OCI-M2 (cell line): ENCODE measurements around the gene RAPGEF5.

Source experiments
- DNase-seq: peaks from one replicate; lab custom pipeline; 2025; ENCODE audit not compliant: unreplicated experiment; lab: John Stamatoyannopoulos, UW

The RAPGEF5 gene

DNA sequence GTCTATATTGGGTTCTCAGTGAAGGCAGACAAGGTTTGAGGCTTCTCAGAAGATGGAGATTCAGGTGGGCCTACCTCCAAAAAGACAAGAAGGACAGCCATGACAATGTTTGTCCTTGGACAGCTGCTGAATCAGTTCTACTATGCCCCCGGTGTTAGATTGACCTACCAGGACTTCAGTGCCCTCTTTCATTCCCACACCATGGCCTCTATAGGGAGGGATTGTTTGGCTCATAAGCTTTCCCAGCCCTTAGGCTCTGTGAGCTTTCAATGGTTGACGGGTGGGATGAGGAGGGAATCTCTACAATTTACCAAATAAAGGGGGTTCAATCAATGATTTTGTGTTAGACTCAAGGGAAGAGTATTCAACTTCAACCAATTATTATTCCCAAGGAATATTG lies 23.4 kb upstream of the RAPGEF5 start:
- no peak for DNase-seq

DNA sequence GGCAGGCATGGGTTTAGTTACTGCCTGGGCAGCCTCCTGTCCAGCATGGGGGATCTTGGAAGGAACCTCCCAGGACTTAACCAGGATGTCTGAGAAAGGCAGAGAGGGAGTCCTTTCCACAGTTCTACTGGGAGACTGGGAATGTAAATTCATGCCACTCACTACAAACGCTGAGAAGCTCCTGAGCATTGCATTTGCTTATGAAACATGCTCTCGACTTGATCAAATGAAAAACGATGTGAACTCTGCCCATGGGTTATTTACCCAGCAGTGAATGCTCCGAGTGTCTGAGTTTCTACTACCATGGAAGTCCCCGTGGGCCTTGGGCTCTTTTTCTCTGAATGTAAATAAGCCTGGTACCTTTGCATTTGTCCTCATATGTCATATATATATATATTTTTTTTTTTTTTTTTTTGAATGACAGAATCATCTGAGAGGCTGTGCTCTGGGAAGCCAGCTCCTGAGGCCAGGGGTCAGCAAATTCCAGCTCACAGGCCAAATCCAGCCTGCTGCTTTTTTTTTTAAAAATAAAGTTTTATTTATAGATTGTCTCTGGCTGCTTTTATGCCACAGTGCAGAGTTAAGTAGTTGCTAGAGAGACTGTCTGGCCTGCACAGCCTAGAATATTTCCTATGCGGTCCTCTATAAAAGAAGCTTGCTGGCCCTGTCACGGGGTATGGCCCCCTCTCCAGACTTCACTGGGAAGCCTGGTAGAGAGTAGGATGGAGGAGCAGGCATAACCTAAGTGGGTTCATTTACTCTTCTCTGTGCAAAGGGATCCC lies 21.4 kb upstream of the RAPGEF5 start:
- DNase-seq, result no peak

DNA sequence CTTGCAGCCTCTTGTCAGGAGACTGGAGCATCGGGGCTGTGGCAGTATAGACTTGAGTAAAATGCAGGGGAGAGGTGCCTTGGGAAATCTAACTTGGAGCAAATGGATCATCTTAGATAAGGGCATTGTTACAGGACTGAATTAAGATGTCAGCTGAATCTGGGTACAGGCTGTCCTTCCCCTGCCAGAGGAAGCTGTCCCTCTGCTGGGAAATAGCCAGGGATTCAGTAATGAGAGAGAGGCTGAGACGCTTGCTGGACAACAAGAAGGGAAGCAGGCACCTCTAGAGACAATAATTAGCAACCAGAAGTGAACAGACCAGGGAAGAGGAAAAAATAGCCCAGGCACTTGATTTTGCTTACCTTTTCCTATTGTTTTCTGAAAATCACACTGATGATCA lies 20.7 kb upstream of the RAPGEF5 start:
- no peak for DNase-seq

DNA sequence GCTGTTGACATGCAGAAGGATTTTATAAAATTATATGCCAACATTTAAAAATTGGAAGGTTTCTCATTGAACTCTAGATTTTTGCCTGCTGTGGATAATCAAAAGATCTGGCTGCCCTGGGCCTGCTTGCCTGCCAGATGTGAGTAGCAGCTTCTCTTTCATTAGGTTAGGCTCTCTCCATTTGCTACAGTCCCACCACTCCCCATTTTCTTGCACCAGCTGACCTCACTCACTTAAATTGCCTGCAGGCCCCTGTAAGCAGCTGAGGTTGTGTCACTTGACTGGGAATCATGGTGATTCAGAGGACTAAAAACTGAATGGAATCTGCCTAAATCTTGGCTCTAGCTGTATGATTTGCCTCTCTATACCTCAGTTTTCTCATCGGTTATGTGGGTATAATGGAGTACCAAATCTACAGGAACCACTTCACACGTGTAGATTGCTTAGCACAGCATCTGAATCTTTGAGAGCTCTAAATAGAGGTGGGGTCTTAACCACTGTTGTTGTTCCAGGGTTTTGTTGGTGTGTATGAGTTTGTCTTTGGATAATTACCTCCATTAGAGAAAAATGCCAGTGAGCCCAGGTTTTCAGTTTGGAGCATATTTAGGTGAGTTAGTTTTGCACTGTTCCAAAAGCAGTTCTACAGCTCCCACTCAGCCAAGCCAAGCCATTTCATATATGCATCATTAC lies 18.6 kb upstream of the RAPGEF5 start:
- no peak for DNase-seq

DNA sequence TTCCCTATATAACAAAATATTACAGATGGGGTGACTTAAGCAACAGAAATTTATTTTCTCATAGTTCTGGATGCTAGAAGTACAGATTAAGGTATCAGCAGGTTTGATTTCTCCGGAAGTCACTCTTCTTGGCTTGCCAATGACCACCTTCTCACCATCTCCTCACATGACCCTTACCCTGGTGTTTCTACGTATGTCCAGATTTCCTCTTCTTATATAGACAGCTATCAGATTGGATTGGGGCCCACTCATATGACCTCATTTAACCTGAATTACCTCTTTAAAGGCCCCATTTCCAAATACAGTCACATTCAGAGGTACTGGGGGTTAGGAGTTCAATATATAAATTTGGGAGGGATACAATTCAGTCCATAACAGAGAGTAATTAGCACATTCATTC lies 17.0 kb upstream of the RAPGEF5 start:
- DNase-seq, result no peak

DNA sequence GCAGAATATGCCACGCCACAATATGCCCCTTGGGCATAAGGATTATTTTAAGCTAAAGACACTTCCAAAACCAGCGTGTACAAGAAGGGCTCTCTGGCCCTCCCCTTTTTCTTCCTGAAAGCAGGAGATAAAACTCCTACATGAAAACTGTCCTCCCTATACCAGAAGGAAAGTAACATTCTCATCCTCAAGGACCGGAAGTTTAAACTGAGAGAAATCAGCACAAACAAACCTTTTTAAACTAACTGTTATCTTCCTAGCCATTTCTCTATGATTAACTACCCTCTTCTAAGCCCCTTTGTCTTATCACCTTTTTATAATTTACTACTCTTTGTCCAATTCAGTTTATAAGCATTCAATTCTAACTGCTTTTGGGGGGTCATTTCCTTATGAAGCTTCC lies 16.4 kb upstream of the RAPGEF5 start:
- peak; percentile 15 for DNase-seq

DNA sequence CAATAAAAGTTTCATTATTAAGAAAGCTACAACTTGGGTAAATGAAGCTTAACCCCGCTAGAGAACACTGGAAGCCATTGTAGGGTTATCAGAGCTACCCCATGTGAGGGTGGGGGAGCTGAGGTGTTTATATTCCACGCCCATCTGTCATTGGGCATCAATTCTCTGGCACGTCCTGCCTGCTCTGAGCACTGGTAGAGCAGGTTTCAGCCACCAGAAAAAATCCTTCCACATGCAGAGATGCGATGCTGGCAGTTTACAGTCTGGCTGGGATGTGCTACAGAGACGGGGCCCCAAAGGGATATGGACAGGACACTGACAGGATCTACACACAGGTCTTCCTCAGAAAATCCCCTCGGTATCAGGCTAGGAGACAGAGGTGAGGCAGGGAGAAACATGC lies 15.9 kb upstream of the RAPGEF5 start:
- no peak for DNase-seq

DNA sequence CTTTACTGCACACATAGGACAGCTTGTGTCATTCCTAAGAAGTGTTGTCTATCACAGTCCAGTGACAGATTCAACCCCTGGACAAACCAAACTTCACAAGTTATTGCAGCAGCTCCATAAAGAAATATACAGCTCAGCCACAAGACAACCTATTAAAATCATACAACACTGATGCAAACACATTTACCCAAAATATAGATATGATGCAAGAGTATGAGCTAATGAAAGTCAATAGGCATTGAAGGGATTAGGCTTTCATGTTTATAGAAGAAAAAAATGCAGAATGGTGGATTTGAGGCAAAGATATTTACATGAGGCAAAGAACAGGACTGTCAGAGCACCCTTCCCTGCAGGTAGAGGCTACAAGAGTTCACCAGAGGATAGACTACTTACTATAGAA lies 14.9 kb upstream of the RAPGEF5 start:
- no peak for DNase-seq

DNA sequence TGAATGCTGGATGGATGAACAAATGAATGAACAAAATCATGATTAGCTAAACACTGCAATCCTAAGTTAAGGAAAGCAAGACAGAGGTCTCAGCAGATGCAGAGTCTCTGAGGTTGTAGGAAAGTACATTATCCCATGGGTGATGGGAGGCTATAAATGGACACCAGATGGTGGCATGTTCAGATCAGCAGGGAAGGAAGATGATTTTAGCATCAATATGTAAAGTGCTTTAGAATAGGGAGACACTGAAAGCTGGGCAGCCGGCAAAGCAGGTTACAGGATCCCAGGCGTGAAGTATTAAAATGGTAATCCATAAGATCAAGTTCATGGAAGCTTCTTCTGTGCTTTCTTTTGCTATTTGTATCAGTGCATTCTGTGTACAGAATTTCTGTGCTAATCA lies 7.9 kb upstream of the RAPGEF5 start:
- DNase-seq, result no peak

DNA sequence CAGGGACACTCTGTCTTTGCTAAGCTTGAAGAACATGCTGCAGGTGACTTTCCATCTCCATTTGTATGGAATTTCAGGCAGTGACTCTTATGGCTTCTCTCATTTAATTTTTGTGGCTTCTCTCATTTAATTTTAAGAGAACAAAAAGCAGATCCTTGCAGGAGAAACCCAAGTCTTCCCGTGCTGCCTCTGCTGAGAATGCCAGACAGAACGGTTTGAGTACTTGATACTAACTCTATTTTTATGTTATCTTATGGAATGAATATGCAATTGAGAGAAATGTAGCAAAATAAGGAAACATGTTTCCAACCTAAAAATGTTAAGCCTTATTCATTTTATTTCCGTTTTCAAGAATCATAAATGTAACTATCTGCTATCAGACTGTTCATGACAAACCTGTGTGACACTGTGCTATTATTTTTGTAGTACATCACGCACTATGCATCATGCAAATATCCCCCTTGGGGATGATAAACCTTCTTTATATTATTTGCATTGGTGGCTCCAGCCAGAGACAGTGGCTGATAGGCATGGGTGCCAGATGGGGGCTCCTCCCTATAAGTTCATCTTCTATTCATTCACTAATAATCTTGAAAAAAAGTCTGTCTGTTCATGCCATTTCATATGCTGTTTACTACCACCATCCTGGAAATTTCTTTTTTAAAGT lies 6.9 kb upstream of the RAPGEF5 start:
- no peak for DNase-seq

DNA sequence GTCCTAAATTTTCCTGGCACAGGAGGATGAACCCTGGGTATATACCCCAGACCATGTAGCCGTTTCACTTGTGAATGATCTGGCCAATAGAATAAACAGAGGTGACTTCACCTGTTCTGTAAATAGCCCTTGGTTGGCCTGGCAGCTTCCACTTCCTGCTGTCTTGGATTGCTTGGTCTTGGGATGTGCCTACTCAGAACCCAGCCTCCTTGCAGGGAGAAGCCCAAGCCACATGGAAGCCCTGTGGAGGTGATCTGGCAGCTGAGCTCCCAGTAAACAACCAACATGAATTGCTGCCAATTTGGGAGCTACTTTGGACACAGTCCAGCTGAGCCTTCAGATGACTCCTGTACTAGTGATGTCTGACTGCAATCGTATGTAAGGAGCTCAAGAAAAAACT lies 4.8 kb upstream of the RAPGEF5 start:
- no peak for DNase-seq

DNA sequence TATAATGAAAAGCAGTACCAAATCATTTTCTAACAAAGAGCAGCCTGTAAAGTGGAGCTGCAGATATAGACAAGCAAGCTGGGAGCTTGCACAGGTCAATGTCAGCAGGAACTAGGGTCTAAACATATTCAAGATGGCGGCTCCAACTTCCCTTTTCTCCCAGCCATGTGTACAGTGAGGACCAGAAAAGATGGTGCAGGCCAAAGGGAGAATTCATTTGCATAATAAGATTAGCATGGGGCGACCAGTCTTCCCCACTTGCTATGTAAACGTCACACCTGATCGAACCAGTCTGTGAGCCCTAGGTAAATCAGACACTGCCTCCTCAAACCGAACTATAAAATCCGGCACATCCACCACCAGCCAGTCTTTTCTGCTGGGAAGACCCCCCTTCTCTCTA lies 4.4 kb upstream of the RAPGEF5 start:
- no peak for DNase-seq

DNA sequence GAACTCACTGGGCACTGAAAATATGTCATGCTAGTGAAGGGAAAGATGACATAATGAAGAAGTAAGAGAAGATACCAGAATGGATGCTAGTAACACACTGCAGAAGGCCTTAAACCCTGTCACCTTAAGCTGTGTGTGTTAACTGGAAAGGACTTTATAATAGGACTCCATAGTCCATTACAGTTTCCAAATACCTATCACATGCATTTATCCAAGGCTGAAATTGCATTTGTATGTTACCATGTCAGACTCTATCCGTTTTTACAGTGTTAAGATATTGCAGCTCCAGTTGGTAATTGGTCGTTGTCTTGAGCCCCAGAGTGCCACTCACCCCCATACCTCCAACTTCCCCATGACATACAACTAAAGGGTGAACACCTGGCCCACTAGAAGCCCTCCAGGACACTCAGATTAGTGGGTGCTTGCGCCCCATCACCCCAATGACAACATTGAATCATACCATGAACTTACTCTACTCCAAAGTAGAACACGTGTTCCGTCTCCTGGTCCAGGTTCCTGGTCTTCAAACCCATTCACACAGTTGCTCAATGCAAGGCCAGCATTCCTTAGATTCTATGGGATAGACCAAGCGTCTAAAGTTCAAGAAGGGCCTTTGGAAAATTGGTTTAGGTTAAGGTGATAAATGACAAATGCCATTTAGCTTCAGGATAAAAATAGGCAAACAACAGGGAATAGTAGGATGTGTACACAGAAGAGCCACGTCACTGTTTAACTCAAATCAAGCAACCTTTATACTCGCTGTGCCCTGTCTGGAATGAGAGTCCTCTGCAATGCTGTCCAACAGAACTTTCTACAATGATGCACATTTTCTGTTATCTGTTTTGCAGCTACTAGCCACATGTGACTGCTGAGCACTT lies 2.1 kb upstream of the RAPGEF5 start:
- DNase-seq, result no peak

DNA sequence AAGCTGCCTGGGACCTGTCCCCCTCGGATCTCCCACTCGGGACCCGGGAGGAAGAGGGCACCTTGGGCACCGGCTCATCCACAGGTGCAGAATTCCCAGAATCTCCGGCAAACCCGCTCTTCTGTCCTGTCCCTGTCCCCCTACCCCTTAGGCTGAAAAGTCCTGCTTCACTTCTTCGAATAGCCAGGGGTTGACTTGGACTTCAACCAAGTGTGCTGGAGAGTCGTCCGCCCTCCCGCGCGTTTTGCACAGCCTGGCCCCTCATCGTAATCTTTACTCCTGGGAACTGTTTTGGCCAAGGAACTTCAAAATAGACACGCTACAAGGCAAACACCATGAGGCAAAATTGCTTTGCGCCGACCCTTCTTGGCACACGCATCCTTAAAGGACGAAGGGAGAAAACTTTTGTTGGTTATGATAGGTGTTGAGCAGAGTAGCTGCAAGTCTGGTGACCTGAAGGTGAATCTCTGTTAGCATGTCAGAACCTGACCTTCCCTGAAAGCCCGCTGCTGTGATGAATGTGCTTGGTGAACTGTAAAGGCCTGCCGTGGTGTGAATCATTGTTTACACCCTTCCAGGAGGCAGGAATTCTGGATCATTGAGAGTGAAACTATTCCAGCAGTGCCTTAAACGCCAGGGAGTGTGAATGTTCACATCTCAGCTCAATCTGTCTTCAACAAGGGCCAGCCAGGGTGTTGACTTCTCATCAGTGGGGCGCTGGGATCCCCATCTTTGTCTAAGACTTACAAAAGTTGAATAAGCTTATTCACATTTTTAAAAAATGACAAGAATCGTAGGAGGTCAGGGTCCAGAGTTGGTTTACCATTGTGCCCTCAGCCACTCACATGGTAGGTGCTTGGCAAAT lies 589 bp upstream of the RAPGEF5 start:
- no peak for DNase-seq

DNA sequence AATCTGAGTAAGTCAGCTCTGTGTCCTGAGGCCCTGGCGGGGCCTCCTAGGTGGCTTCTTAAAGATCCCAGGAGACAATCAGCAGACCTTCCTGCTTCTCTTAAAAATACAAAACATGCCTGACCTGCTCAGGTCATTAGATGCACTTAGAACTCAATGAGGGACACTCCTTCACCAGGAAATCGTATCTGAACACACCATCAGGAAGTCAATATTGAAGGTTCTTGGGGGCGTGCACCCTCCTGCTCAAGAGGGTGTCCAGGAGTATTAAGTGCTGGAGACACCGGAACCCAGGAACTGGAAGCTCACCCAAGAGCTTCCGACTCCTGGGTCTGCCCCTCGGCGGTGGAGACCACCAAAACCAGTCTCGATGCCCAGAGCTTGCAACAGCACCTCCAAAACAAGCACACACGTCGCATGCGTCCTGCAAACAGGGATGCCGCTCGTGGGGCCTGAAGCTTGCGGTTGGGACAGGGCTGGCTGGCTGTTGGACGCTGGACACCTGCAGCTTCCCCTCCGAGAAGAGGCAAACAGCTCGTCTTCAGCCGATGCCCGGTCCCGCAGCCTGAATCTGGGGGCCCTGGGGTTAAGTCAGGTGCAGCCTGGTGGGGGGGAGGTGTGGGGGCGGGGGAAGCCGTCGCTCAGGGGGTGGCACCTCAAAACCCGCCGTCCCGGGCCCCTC lies 803 bp downstream of the RAPGEF5 start:
- no peak for DNase-seq

DNA sequence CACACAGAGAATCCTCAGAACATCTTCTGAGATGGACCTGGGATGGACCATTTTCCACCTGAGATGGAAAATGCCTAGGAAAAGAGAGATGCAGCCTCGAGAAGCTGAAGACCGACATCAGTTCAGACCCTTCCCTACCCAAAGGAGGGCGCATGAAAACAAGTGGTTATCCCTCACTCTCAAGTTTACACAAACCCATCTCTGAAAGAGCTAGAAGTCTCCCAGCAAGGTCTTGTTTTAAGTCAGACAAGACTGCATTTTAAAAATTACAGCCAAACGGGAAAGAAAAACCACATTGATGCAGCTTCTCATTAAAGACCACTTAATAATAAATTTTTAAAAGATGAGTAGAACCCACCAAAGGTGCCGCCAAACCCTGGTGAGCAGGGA lies 1.3 kb downstream of the RAPGEF5 start:
- no peak for DNase-seq

DNA sequence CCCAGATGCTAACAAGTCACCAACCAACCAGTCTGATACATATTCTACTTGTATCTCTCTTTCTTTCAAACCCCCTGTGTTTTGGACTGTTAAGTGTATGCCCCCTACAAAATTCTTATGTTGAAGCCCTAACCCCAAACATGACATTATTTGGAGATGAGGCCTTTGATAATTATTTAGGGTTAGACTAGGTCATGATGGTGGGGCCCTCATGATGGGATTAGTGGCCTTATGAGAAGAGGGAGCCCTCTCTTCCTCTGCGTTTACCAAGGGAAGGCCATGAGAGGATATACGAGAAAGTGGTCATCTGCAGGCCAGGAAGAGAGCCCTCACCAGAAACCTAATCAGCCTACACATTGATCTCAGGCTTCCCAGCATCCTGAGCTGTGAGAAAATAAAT lies 2.5 kb downstream of the RAPGEF5 start:
- DNase-seq, result no peak

DNA sequence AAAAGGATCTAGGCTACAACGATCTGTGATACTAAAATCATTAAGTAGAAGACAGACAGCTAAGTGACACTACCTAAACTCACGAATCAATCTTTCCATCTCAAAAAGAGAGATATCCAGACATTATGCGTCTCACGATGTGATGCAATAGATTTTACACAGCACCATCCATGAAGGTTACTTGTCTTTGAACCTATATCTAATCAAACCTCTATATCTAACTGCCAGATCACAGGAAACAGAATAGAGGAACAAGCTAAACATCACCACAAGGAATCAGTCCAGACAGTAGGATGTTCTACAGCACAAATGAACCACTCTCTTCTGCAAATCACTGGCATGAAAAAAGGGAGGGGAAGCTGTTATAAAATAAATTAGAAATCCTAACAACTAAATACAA lies 4.1 kb downstream of the RAPGEF5 start:
- no peak for DNase-seq

DNA sequence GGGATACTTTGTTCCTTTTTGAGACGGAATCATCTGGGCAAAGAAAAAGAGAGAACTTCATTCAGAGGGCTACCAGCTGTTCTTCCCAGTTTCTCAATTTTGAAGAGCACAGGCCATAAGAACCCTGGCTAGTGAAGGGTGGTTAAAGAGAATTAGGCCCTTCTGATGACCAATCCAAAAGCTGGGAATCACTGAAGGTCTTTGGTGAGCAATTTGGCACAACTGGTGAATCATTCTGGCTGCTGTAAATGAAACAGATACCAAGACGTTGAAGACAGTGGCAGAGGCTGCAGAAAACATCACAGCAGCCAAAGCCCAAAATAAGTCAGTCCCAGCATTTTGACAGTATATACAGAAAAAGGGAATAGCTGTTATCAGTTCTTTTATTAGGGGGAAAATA lies 5.1 kb downstream of the RAPGEF5 start:
- DNase-seq, result no peak

DNA sequence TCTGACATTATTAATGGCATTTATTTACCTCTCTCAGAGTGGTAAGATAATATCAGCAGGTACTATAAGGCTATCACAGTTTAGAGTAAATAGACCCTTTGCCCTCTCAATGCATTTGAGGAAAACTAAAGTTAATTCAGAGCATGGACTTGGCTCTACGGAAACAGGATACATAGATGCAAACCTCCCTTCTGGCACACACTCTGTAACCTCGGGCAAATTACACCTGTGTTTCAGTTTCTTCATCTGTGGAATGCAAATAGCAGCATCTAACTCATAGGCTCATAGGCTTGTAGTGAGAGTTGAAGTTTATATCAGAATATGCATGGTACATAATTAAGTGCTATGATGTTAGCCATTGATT lies 5.6 kb downstream of the RAPGEF5 start:
- DNase-seq, result no peak
